IPS-11a (cell line): ENCODE results near the gene PGS1.
A peak's percentile ranks its signal among the peaks of the same experiment; 100 is the strongest.
"Not testable (repeated sequence)": the region's sequence is repeated elsewhere in the genome, so short reads cannot be mapped to it uniquely, and the experiment has no call there.

Experiments used
- H3K4me3 ChIP-seq: one replicate; pipeline ENCODE4 v1.5.1; 2013; ENCODE audit warnings: low read depth, low read length, control low read depth

Gene PGS1

GRCh38 chr17:78378225-78379130 is at the start of gene PGS1:
PGS1 (plus strand) TSS chr17:78378649; CDS start chr17:78378666, 17 bp downstream.
- peak within 1 kb of the TSS; percentile 95 for H3K4me3 ChIP-seq

GRCh38 chr17:78329263-78330059 is 49.0 kb upstream of the PGS1 start:
- H3K4me3 ChIP-seq: no peak overlapping the region

- H3K4me3 ChIP-seq: no peak overlapping the region
Observed at GRCh38 chr17:78330570-78331224, 47.8 kb upstream of the PGS1 start.

- H3K4me3 ChIP-seq: not testable (repeated sequence)
Observed at GRCh38 chr17:78331355-78331754, 47.1 kb upstream of the PGS1 start.

GRCh38 chr17:78332991-78333390 is 45.5 kb upstream of the PGS1 start:
- no peak overlapping the region for H3K4me3 ChIP-seq

- no peak overlapping the region for H3K4me3 ChIP-seq
Observed at GRCh38 chr17:78335209-78335608, 43.2 kb upstream of the PGS1 start.

- no peak overlapping the region for H3K4me3 ChIP-seq
Observed at GRCh38 chr17:78337244-78338109, 41.0 kb upstream of the PGS1 start.

- H3K4me3 ChIP-seq: no peak overlapping the region
Observed at GRCh38 chr17:78338486-78339259, 39.8 kb upstream of the PGS1 start.

- H3K4me3 ChIP-seq: no peak overlapping the region
Observed at GRCh38 chr17:78340183-78340955, 38.1 kb upstream of the PGS1 start.

GRCh38 chr17:78341559-78342448 is 36.6 kb upstream of the PGS1 start:
- peak overlapping the region; percentile 24 for H3K4me3 ChIP-seq

- H3K4me3 ChIP-seq: no peak overlapping the region
Observed at GRCh38 chr17:78342449-78343186, 35.8 kb upstream of the PGS1 start.

GRCh38 chr17:78343187-78343542 is 35.3 kb upstream of the PGS1 start:
- no peak overlapping the region for H3K4me3 ChIP-seq

- H3K4me3 ChIP-seq: no peak overlapping the region
Observed at GRCh38 chr17:78343543-78344201, 34.8 kb upstream of the PGS1 start.

GRCh38 chr17:78344666-78345065 is 33.8 kb upstream of the PGS1 start:
- no peak overlapping the region for H3K4me3 ChIP-seq

GRCh38 chr17:78345172-78345571 is 33.3 kb upstream of the PGS1 start:
- H3K4me3 ChIP-seq: no peak overlapping the region

- no peak overlapping the region for H3K4me3 ChIP-seq
Observed at GRCh38 chr17:78345791-78346494, 32.5 kb upstream of the PGS1 start.
